Measurements from ENCODE around the gene P2RX2. TPM values are rescaled to one million over a fixed set of nuclear protein-coding genes. Genes with fewer than 3 reads are reported as not detected.
A peak's percentile ranks its signal among the peaks of the same experiment; 100 is the strongest.

The P2RX2 gene
- polyA plus RNA-seq, 2 of the 4 experiments (the other 2 are of a cell fraction): not detected

DNA sequence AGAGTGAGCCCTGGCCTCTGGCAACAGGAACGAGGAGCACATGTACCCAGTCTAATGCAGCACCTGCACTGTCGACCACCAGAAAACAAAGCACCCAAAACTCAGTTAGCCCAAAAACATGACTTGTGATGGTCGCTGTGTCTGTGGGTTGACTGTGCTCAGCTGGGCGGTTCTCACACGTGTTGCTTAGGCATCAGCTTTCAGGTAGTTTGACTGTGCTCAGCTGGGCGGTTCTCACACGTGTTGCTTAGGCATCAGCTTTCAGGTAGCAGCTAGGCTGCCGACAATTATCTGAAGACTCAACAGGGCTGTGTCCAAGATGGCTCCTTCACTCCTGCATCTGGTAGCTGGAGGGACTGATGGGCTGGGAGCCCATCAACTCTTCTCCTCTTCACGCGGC, 7.0 kb upstream of the P2RX2 start:
- Histone ChIP-seq H3K4me2 (no peak overlapping the region), H3K4me1 (no peaks in the 10 kb centered on the region), H3K27ac (no peak overlapping the region), H3K4me3 (no peak overlapping the region), H3K9me3 (peaks cover 29% of the 10 kb centered on the region)
- WGBS (ENCODE audit: missing lambda C conversion rate): 52% methylated on average over 10 of the region's 10 CpGs
- DNase-seq (ENCODE audit: low read depth in 1 of 2, low spot score in 1 of 2) (no peak), FAIRE-seq (no peak), ATAC-seq (no peak)
- ChIA-PET POLR2A (interaction anchor here (0.5 kb wide), 1 partner anchor 21 kb away, joined by 3 read pairs; no protein-coding TSS in a partner anchor), CTCF (interaction anchor here (1.2 to 11.9 kb wide), 5 partner anchors 9 to 458 kb away, joined by 3 to 132 read pairs (median 6); no protein-coding TSS in a partner anchor)
- TF ChIP-seq JUN (IDR thresholded peaks at IDR 0.05) (no peak), RAD21 (conservative IDR thresholded peaks at IDR 0.05 in 1 of 2, IDR thresholded peaks at IDR 0.05 in 1 of 2) (no peak), EHF (CRISPR knock-in tag; IDR thresholded peaks at IDR 0.05) (no peak), SREBF2 (IDR thresholded peaks at IDR 0.05) (no peak), BHLHE40 (IDR thresholded peaks at IDR 0.05; ENCODE audit: low read depth, low read length) (no peak), RNF2 (IDR thresholded peaks at IDR 0.05; ENCODE audit: borderline replicate concordance, low read depth) (no peak)
- TF ChIP-seq, protein P1, sequence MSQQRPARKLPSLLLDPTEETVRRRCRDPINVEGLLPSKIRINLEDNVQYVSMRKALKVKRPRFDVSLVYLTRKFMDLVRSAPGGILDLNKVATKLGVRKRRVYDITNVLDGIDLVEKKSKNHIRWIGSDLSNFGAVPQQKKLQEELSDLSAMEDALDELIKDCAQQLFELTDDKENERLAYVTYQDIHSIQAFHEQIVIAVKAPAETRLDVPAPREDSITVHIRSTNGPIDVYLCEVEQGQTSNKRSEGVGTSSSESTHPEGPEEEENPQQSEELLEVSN (IDR thresholded peaks at IDR 0.05; ENCODE audit: borderline replicate concordance, low read depth): no peak
- TF ChIP-seq, protein P2, sequence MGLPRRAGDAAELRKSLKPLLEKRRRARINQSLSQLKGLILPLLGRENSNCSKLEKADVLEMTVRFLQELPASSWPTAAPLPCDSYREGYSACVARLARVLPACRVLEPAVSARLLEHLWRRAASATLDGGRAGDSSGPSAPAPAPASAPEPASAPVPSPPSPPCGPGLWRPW (IDR thresholded peaks at IDR 0.05): no peak

DNA sequence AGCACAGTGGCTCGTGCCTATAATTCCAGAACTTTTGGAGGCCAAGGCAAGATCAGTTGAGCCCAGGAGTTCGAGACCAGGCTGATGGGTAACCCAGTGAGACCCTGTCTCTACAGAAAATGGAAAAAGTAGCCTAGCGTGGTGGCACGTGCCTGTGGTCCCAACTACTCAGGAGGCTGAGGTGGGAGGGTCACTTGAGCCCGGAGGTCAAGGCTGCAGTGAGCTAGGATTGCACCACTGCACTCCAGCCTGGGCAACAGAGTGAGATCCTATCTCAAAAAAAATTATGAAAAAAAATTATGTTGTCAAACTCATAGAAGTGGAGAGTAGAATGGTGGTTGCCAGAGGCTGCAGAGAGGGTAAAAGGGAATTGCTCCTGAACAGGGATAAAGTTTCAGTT, 4.5 kb upstream of the P2RX2 start:
- ATAC-seq: no peak
- no peak overlapping the region for H3K27ac ChIP-seq
- FAIRE-seq: no peak
- ChIA-PET CTCF (interaction anchor here (1.1 to 11.9 kb wide), 18 partner anchors 10 to 460 kb away, joined by 3 to 132 read pairs (median 5); no protein-coding TSS in a partner anchor), POLR2A (no interaction called here)
- H3K4me3 ChIP-seq: no peak overlapping the region
- DNase-seq (ENCODE audit: low read depth in 1 of 2, low spot score in 1 of 2): no peak
- peaks cover 7% of the 10 kb centered on the region for H3K4me1 ChIP-seq
- no peak overlapping the region for H3K4me2 ChIP-seq
- WGBS (ENCODE audit: missing lambda C conversion rate): 24% methylated on average over 5 of the region's 5 CpGs
- H3K9me3 ChIP-seq: peaks cover 42% of the 10 kb centered on the region
- TF ChIP-seq ZC3H11A (IDR thresholded peaks at IDR 0.05) (no peak), SREBF2 (IDR thresholded peaks at IDR 0.05) (no peak), ZSCAN20 (CRISPR knock-in tag; IDR thresholded peaks at IDR 0.05) (no peak), NPAS2 (CRISPR knock-in tag; IDR thresholded peaks at IDR 0.05; ENCODE audit: borderline replicate concordance) (no peak), RARB (CRISPR knock-in tag; IDR thresholded peaks at IDR 0.05) (no peak), RFX5 (IDR thresholded peaks at IDR 0.05) (no peak)
- TF ChIP-seq, protein P3, sequence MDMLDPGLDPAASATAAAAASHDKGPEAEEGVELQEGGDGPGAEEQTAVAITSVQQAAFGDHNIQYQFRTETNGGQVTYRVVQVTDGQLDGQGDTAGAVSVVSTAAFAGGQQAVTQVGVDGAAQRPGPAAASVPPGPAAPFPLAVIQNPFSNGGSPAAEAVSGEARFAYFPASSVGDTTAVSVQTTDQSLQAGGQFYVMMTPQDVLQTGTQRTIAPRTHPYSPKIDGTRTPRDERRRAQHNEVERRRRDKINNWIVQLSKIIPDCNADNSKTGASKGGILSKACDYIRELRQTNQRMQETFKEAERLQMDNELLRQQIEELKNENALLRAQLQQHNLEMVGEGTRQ (IDR thresholded peaks at IDR 0.05): no peak

DNA sequence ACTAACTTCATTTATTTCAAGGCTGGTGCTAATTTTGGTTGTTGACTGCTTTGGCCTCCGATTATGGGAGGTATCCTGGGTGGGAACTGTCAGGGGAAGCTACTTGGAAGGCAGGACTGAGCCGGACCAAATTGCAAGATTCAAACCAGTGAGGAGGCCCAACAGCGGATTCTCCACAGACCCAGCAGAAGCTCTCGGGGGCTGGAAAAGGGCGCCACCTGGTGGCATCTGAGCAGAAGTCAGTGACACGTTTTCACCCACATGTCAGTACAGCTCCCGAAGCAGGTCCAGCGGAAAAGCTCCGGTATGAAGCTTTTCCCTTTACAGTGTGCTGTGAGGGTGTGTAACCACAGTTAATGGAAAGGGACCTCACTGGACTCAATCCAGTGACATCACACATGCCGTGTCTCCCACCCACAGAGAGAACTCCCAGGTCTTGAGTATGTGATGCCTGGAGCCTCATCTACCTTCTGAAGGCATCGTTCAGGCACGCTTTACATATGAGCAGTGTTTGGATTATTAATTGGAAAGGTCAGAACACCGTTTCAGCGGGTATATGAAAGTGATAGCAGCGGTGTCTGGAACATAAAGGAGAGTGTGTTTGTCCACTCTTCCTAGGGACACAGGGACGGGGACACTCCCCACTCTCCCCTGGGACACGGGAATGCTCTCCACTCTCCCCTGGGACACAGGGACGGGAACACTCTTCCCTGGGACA, 3.6 kb upstream of the P2RX2 start:
- Histone ChIP-seq H3K4me1 (peaks cover 10% of the 10 kb centered on the region), H3K9me3 (peaks cover 42% of the 10 kb centered on the region), H3K4me2 (0 out of 3 replicates have a peak overlapping the region, but pooled peaks have one; percentile 22), H3K27ac (no peak overlapping the region), H3K4me3 (no peak overlapping the region)
- POLR2A ChIA-PET: no interaction called here
- peak; percentile 80 to 89 for DNase-seq (ENCODE audit: low read depth in 1 of 2, low spot score in 1 of 2)
- TF ChIP-seq, protein P4, sequence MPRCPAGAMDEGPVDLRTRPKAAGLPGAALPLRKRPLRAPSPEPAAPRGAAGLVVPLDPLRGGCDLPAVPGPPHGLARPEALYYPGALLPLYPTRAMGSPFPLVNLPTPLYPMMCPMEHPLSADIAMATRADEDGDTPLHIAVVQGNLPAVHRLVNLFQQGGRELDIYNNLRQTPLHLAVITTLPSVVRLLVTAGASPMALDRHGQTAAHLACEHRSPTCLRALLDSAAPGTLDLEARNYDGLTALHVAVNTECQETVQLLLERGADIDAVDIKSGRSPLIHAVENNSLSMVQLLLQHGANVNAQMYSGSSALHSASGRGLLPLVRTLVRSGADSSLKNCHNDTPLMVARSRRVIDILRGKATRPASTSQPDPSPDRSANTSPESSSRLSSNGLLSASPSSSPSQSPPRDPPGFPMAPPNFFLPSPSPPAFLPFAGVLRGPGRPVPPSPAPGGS (IDR thresholded peaks at IDR 0.05): no peak
- TF ChIP-seq EHMT2 (IDR thresholded peaks at IDR 0.05; ENCODE audit: low read depth) (no peak), MYC (IDR thresholded peaks at IDR 0.05; ENCODE audit: borderline replicate concordance, low read length) (peak; percentile 67; the same call in 1 of the 2 replicates), RCOR1 (IDR thresholded peaks at IDR 0.05; ENCODE audit: low read depth, low read length) (no peak), ESRRA (IDR thresholded peaks at IDR 0.05; ENCODE audit: borderline replicate concordance, low read length) (no peak), HOXA7 (CRISPR knock-in tag; IDR thresholded peaks at IDR 0.05) (no peak), RAD21 (conservative IDR thresholded peaks at IDR 0.05 in 1 of 2, IDR thresholded peaks at IDR 0.05 in 1 of 2) (peak; percentile 85 to 92), BHLHE40 (IDR thresholded peaks at IDR 0.05; ENCODE audit: low read depth, low read length) (no peak), CEBPB (IDR thresholded peaks at IDR 0.05) (no peak), NPAS2 (CRISPR knock-in tag; IDR thresholded peaks at IDR 0.05; ENCODE audit: borderline replicate concordance) (0 out of 2 replicates have a peak, but pooled peaks have one; percentile 39), SMC3 (IDR thresholded peaks at IDR 0.05) (peak; percentile 92)
- TF ChIP-seq, protein P5, sequence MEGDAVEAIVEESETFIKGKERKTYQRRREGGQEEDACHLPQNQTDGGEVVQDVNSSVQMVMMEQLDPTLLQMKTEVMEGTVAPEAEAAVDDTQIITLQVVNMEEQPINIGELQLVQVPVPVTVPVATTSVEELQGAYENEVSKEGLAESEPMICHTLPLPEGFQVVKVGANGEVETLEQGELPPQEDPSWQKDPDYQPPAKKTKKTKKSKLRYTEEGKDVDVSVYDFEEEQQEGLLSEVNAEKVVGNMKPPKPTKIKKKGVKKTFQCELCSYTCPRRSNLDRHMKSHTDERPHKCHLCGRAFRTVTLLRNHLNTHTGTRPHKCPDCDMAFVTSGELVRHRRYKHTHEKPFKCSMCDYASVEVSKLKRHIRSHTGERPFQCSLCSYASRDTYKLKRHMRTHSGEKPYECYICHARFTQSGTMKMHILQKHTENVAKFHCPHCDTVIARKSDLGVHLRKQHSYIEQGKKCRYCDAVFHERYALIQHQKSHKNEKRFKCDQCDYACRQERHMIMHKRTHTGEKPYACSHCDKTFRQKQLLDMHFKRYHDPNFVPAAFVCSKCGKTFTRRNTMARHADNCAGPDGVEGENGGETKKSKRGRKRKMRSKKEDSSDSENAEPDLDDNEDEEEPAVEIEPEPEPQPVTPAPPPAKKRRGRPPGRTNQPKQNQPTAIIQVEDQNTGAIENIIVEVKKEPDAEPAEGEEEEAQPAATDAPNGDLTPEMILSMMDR (IDR thresholded peaks at IDR 0.05): peak; percentile 94
- TF ChIP-seq, protein P6, sequence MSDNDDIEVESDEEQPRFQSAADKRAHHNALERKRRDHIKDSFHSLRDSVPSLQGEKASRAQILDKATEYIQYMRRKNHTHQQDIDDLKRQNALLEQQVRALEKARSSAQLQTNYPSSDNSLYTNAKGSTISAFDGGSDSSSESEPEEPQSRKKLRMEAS (IDR thresholded peaks at IDR 0.05): peak; percentile 86
- TF ChIP-seq, protein P1 (IDR thresholded peaks at IDR 0.05; ENCODE audit: borderline replicate concordance, low read depth): 0 out of 2 replicates have a peak, but pooled peaks have one; percentile 23
- TF ChIP-seq, protein P7, sequence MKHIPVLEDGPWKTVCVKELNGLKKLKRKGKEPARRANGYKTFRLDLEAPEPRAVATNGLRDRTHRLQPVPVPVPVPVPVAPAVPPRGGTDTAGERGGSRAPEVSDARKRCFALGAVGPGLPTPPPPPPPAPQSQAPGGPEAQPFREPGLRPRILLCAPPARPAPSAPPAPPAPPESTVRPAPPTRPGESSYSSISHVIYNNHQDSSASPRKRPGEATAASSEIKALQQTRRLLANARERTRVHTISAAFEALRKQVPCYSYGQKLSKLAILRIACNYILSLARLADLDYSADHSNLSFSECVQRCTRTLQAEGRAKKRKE (CRISPR knock-in tag; IDR thresholded peaks at IDR 0.05; ENCODE audit: low read depth): no peak
- peak; percentile 72 for FAIRE-seq
- ATAC-seq: peak; percentile 78 to 89
- CTCF ChIA-PET: interaction anchor here (0.7 to 11.9 kb wide), 29 partner anchors 10 to 613 kb away, joined by 3 to 132 read pairs (median 4); no protein-coding TSS in a partner anchor
- 21% methylated on average over 18 of the region's 18 CpGs for WGBS (ENCODE audit: missing lambda C conversion rate)

Measured in A549 (cell line).